ENCODE measurements around the gene SLC8B1.

GRCh38 chr12:113262710-113263109, 72.2 kb downstream of the SLC8B1 start:
- no peak for TF ChIP-seq CTCF (IDR thresholded peaks at IDR 0.05)
- no peak for TF ChIP-seq POLR2A (IDR thresholded peaks at IDR 0.05)
